Right cardiac atrium (tissue), 5 donors: ENCODE data around the gene FANCL. TPM values are rescaled to one million over a fixed set of nuclear protein-coding genes. Genes with fewer than 3 reads are reported as not detected.
"Not testable (repeated sequence)": the region's sequence is repeated elsewhere in the genome, so short reads cannot be mapped to it uniquely, and the experiment has no call there.

Source experiments
- ATAC-seq, 2 donors: fragments of 200-7000 bp; cut with Tn5 transposase; one replicate each; pipeline versions ENCODE4 v1.8.0 to v1.9.1; 2020; ENCODE audit warnings: moderate library complexity in 2 of 2, mild to moderate bottlenecking in 1 of 2
- DNase-seq, 3 donors: peaks; one replicate each; pipeline ENCODE4 v3.0.0-alpha.2; 2020
- H3K27ac ChIP-seq: one replicate; pipeline ENCODE4 v1.5.1; 2013; ENCODE audit warnings: mild to moderate bottlenecking, low read length, control low read depth, moderate library complexity
- H3K27me3 ChIP-seq: one replicate; pipeline ENCODE4 v1.6.1; 2013; ENCODE audit not compliant: control insufficient read depth, insufficient read depth
- H3K4me1 ChIP-seq: one replicate; pipeline ENCODE4 v1.6.1; 2013; ENCODE audit warnings: low read length; ENCODE audit not compliant: control insufficient read depth, insufficient read depth
- H3K4me3 ChIP-seq: one replicate; pipeline ENCODE4 v1.5.1; 2013; ENCODE audit warnings: low read length, control low read depth
- H3K9me3 ChIP-seq: one replicate; pipeline ENCODE4 v1.6.1; 2013; ENCODE audit warnings: low read length; ENCODE audit not compliant: control insufficient read depth
- WGBS: extraction: QIAGEN DNeasy Blood & Tissue Kit; methylation state at CpG from one replicate; pipeline ENCODE4 v1.1.7; 2013; 5-methylcytosine and 5-hydroxymethylcytosine counted together
- intact Hi-C, 4 donors: fragments of 100-400 bp; cut with DNase I; formaldehyde crosslinking; loops; one replicate each; pipeline versions ENCODE4 v1.11.0 to v1.14.0; 2022 to 2023
- polyA plus RNA-seq: library from polyadenylated mRNA; stranded (reverse); fragments of 200-250 nt; gene quantifications from one replicate; pipeline ENCODE4 v1.2.3, GENCODE V29; 2013
- total RNA-seq, 4 donors: library from RNA; stranded (reverse); fragmentation: NEBNext Ultra II Directional; extraction: Animal tissue kit (Norgen Biotek cat#: 25700); gene quantifications; one replicate each; pipeline ENCODE4 v1.2.1, GENCODE V29; 2021
- donor health status: healthy with polysubstance abuse.
- donor health status: DM: no; HTN: yes; CAD: no.
- donor health status: DM: no; HTN: no; CAD: no.
- donor health status: DM: no; HTN: yes; CAD: no; lungs with severe emphysema.
- donor health status: DM: yes; HTN: yes; CAD: no.

The FANCL gene
- total and polyA plus RNA-seq, 5 donors = 11.6 to 19.5 (median 16.1) TPM

DNA sequence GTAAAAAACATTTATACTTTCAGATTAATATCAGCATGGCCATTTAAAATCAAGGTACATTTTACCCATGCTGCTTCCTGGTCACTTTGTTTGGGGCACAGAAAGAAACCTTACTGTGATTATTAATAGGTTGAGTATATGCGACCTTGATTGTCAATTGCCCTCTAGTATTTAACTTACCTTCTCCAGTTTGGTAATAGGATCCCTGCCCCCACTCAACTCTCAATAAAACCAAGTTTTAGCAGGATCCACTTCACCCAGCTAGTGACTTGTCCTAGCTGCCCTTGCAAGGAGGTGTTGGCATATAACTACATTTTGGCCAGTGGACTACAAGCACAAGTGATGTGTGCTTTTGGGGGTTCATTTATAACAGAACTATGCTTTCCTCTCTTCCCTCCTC, 34.3 kb downstream of the FANCL start:
- no peaks in the 10 kb centered on the region for H3K4me1 ChIP-seq
- intact Hi-C loops = no loop called here
- H3K9me3 ChIP-seq = no peaks in the 10 kb centered on the region
- H3K4me3 ChIP-seq = no peak overlapping the region
- DNase-seq (no peak), ATAC-seq (no peak)
- WGBS = 98% methylated on average over 1 of the region's 1 CpG
- no peak overlapping the region for H3K27ac ChIP-seq
- no peaks in the 10 kb centered on the region for H3K27me3 ChIP-seq

DNA sequence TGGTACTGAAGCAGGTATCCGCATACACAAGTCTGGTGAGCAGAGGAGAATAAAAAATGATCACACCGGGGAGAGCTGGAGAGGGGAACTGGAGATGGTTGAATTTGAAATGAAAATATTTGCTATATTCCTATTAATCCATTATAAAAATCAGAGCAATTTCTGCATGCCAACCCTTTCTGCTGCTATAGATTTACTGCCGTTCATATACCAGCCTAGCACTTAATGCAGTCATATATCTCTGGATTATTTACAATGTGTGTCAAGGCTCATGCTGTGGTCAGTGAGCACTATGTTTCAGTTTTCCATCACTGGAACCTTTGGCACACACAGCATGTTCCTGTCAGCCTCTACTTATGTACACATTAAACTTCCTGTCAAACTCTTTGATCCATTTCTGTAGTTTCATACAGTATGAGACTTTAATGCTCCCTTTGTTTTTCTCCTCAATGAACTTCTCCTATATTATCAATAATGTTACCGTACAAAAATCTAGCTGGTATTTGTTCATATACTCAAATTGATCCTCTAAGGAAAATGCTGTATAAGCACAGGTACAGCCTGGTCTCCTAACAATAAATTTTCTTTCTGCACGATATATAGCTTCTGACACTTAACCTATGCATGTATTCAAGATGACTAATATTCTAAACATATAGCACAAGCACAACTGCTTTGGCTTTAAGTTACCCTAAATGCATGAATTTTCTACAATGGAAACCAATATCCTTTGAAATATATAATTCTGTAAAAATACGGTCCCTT, 36.7 kb downstream of the FANCL start:
- intact Hi-C loops = no loop called here
- ATAC-seq = no peak
- DNase-seq = no peak

DNA sequence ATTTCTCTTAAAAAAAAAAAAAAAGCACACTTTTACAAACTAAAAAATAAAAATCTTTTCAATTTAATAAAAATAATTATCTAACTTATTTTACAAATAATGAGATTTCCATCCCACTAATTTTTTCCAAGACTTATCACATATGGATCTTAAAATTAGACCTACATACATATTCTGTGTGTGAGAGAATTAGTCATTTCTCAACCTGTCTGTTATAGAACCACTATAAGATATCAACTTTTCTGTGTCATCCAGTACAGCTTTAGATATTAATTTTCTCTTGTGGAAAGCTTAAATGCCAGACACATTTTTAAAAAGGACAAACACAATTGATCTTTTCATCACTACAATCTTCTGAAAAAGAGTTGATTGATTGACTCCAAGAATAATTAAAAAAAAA, 38.1 kb downstream of the FANCL start:
- Histone ChIP-seq H3K4me1 (no peaks in the 10 kb centered on the region), H3K27me3 (no peaks in the 10 kb centered on the region), H3K4me3 (no peak overlapping the region), H3K27ac (no peak overlapping the region), H3K9me3 (no peaks in the 10 kb centered on the region)
- intact Hi-C loops = no loop called here
- DNase-seq (no peak), ATAC-seq (no peak)

More for the DNA sequence above, 36.7 kb downstream of the FANCL start:
- Histone ChIP-seq H3K4me3 (no peak overlapping the region), H3K27ac (no peak overlapping the region), H3K4me1 (no peaks in the 10 kb centered on the region), H3K9me3 (no peaks in the 10 kb centered on the region), H3K27me3 (no peaks in the 10 kb centered on the region)
- WGBS = 90% methylated on average over 6 of the region's 6 CpGs

DNA sequence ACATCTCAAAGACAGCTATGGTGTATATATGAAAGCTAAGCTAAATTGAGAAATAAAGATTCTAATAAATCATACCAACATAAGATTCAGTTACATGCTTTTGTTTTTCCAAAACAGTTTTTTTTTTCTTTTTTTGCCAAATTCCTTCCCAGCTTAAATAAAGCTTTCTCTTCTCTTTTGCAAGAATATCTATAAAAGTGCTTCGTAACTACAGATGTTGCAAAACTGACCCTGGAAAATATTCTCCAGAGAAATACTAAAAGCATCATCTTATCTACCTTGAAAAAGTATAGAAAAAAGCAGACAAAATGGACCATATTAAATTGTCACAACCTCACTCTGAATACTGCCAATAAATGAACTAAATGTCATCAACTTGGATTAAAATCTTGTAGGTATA, 38.7 kb downstream of the FANCL start:
- H3K4me1 ChIP-seq = no peaks in the 10 kb centered on the region
- WGBS = 91% methylated on average over 1 of the region's 1 CpG
- no peaks in the 10 kb centered on the region for H3K27me3 ChIP-seq
- DNase-seq (no peak), ATAC-seq (no peak)
- no peak overlapping the region for H3K4me3 ChIP-seq
- H3K27ac ChIP-seq = no peak overlapping the region
- intact Hi-C loops = no loop called here
- no peaks in the 10 kb centered on the region for H3K9me3 ChIP-seq

DNA sequence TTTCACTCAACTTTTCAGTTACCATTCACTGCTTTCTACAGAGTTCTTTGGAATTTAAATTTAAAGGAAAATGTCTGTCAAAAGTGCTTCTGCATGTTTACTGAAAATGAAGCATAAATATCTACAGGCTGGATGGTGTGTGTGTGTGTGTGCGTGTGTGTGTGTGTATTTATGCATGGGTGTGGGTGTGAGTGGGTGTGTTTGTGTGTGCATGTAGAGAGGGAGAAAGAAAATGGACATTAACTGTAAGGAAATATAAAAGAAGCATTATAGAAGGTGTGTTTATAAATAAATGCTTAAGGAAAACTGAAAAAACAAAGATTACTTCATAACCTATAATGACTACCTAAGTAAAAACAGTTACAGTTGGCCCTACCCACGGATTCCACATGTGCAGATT, 43.2 kb downstream of the FANCL start:
- intact Hi-C loops = no loop called here
- Histone ChIP-seq H3K4me1 (no peaks in the 10 kb centered on the region), H3K9me3 (no peaks in the 10 kb centered on the region), H3K4me3 (no peak overlapping the region), H3K27ac (no peak overlapping the region), H3K27me3 (no peaks in the 10 kb centered on the region)
- ATAC-seq (no peak), DNase-seq (no peak)
- WGBS = 95% methylated on average over 2 of the region's 2 CpGs

DNA sequence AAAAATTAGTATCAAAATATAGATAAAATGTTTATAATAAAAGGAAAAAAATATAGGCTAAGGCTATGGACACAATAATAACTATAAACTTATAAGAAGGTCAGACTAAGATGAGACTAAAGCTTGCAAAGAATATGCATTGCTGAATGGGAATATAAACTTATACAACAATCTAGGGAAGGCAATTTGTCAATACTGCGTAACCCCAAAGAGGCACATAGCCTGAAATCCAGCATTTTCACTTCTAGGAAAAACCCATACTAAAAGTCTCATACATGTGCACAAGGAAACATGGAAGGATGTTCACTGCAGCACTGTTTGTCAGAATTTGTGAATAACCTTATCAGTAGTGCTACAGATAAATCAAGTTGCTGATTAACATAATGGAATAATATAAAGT, 45.5 kb downstream of the FANCL start:
- ATAC-seq = no peak
- intact Hi-C loops = no loop called here
- Histone ChIP-seq H3K9me3 (no peaks in the 10 kb centered on the region), H3K27me3 (no peaks in the 10 kb centered on the region), H3K27ac (no peak overlapping the region), H3K4me3 (no peak overlapping the region), H3K4me1 (no peaks in the 10 kb centered on the region)
- WGBS = 99% methylated on average over 1 of the region's 1 CpG
- DNase-seq = no peak

DNA sequence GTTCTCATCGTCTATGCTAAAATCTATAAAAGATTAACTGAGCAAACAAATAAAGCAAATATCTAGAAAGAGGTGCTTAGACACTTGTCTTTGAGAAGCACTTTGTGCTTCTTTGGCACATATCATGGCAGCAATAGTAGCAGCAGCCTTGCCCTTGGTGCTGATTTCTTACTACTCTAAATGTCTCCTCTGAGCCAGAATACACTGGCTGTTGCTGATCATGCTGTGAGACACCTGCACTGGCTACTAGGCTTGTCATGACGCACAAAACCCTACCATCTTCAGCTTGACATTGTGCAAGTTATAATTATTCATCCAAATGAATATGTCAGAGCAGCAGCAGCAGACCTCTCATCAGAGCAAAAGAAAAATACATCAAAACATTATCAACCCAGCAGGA, 46.7 kb downstream of the FANCL start:
- H3K27me3 ChIP-seq = no peaks in the 10 kb centered on the region
- no peak overlapping the region for H3K27ac ChIP-seq
- 90% methylated on average over 2 of the region's 2 CpGs for WGBS
- H3K4me1 ChIP-seq = no peaks in the 10 kb centered on the region
- no peaks in the 10 kb centered on the region for H3K9me3 ChIP-seq
- no peak overlapping the region for H3K4me3 ChIP-seq
- DNase-seq = no peak
- no peak for ATAC-seq
- intact Hi-C loops = no loop called here

DNA sequence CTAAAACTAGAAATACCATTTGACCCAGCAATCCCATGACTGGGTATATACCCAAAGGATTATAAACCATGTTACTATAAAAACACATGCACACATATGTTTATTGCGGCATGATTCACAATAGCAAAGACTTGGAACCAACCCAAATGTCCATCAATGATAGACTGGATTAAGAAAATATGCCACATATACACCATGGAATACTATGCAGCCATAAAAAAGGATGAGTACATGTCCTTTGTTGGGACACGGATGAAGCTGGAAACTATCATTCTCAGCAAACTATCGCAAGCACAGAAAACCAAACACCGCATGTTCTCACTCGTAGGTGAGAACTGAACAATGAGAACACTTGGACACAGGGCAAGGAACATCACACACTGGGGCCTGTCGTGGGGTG, 54.1 kb downstream of the FANCL start:
- WGBS = 98% methylated on average over 6 of the region's 6 CpGs
- H3K4me1 ChIP-seq, H3K27ac ChIP-seq, H3K27me3 ChIP-seq, H3K9me3 ChIP-seq, ATAC-seq, DNase-seq, intact Hi-C loops, H3K4me3 ChIP-seq: not testable (repeated sequence)

DNA sequence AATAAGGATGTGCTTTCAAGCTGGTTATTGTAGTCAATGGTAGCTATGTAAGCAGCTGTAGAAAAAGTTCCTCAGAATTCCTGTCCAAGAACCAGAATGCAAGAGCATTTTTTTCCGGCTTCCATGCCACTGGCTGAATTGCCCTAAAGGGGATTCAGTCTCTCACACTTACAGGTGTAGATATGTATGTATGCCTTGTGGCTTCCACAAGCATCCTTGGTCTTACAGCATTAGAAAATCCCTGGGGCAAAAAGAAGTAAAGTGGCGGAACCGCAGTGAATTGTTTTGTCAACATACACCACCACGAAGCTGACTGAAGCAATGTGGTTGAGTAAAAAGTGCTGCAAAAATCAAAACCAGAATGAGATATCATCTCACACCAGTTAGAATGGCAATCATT, 54.6 kb downstream of the FANCL start:
- DNase-seq (no peak), ATAC-seq (no peak)
- Histone ChIP-seq H3K4me3 (no peak overlapping the region), H3K4me1 (no peaks in the 10 kb centered on the region), H3K27ac (no peak overlapping the region), H3K27me3 (no peaks in the 10 kb centered on the region), H3K9me3 (no peaks in the 10 kb centered on the region)
- WGBS = 86% methylated on average over 4 of the region's 4 CpGs
- intact Hi-C loops = no loop called here

DNA sequence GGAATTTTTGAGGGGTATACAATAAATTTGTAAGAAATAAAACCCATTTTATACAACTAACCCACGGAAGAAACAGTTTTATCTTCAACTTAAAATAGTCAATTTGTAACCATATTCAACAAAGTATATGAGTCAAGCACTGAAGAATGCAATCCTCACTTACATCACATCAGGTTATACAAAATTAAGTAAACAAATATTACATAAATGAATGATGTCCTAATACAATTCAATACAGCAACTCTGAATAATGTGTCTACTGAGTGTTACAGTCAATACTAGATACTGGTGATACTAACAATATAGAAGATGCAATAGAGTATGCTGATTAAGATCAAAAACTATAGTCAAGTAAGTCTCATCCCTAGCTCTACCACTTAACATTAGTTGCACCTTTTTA, 58.6 kb downstream of the FANCL start:
- H3K9me3 ChIP-seq = no peaks in the 10 kb centered on the region
- no peak overlapping the region for H3K4me3 ChIP-seq
- H3K4me1 ChIP-seq = no peaks in the 10 kb centered on the region
- intact Hi-C loops = no loop called here
- DNase-seq (no peak), ATAC-seq (no peak)
- no peaks in the 10 kb centered on the region for H3K27me3 ChIP-seq
- WGBS = 96% methylated on average over 1 of the region's 1 CpG
- H3K27ac ChIP-seq = no peak overlapping the region

DNA sequence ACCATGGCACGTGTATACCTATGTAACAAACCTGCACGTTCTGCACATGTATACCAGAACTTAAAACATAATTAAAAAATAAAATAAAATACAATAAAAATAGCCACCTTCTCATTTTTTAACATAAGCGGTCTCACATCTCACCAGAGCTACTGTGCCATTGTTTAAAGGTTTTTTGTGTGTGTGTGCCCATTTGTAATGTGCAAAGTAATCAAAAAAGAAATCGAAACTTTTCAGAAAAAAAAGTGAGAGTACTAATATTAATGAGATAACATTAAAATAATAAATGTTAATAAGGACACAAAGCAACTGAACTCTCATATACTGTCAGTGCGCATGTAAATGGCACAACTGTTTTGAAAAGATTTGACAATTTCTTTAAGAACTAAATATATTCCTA, 60.5 kb downstream of the FANCL start:
- H3K27me3 ChIP-seq = no peaks in the 10 kb centered on the region
- 98% methylated on average over 5 of the region's 5 CpGs for WGBS
- no peak overlapping the region for H3K4me3 ChIP-seq
- no peak for ATAC-seq
- H3K27ac ChIP-seq = no peak overlapping the region
- H3K9me3 ChIP-seq = no peaks in the 10 kb centered on the region
- no peaks in the 10 kb centered on the region for H3K4me1 ChIP-seq
- DNase-seq = no peak
- intact Hi-C loops = no loop called here

DNA sequence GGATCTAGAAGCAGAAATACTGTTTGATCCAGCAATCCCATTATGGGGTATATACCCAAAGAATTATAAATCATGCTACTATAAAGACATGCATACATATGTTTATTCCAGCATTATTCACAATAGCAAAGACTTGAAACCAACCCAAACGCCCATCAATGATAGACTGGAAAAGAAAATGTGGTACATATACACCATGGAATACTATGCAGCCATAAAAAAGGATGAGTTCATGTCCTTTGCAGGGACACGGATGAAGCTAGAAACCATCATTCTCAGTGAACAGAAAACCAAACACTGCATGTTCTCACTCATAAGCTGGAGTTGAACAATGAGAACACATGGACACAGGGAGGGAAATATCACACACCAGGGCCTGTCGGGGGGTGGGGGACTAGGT, 61.0 kb downstream of the FANCL start:
- DNase-seq, H3K4me1 ChIP-seq, intact Hi-C loops, H3K27ac ChIP-seq, H3K4me3 ChIP-seq, ATAC-seq, H3K9me3 ChIP-seq, H3K27me3 ChIP-seq: not testable (repeated sequence)
- WGBS = 97% methylated on average over 3 of the region's 3 CpGs
